Activated effector memory CD4-positive, alpha-beta T cell treated with anti-CD3 and anti-CD28 coated beads, Interleukin-2, amount 50 U/mL, for 16 hours (primary cell): ENCODE measurements around the gene AUH.

Experiments
- DNase-seq: peaks from one replicate; pipeline ENCODE4 v3.0.0-alpha.2; 2020

AUH gene

GRCh38 chr9:91285729-91286353, 75.9 kb downstream of the AUH start:
- no peak for DNase-seq

- DNase-seq = no peak
These were observed 79.4 kb downstream of the AUH start for GRCh38 chr9:91282292-91282691.

- no peak for DNase-seq
These were observed 82.2 kb downstream of the AUH start for GRCh38 chr9:91279296-91280204.

GRCh38 chr9:91276513-91276912, 85.2 kb downstream of the AUH start:
- DNase-seq = no peak

- no peak for DNase-seq
These were observed 86.1 kb downstream of the AUH start for GRCh38 chr9:91275655-91276054.

GRCh38 chr9:91274949-91275492, 86.7 kb downstream of the AUH start:
- DNase-seq = no peak

- DNase-seq = no peak
These were observed 87.7 kb downstream of the AUH start for GRCh38 chr9:91273853-91274552.

- DNase-seq = no peak
These were observed 90.6 kb downstream of the AUH start for GRCh38 chr9:91271156-91271555.

GRCh38 chr9:91269907-91270491, 91.7 kb downstream of the AUH start:
- no peak for DNase-seq

- no peak for DNase-seq
These were observed 95.3 kb downstream of the AUH start for GRCh38 chr9:91266448-91266847.

- DNase-seq = no peak
These were observed 96.2 kb downstream of the AUH start for GRCh38 chr9:91265514-91265913.

- no peak for DNase-seq
These were observed 100.3 kb downstream of the AUH start for GRCh38 chr9:91261417-91261816.

- no peak for DNase-seq
These were observed 102.6 kb downstream of the AUH start for GRCh38 chr9:91259162-91259561.

- no peak for DNase-seq
These were observed 103.3 kb downstream of the AUH start for GRCh38 chr9:91258451-91258850.

- DNase-seq = no peak
These were observed 105.5 kb downstream of the AUH start for GRCh38 chr9:91256235-91256634.

- DNase-seq = no peak
These were observed 106.4 kb downstream of the AUH start for GRCh38 chr9:91255327-91255726.

GRCh38 chr9:91253488-91253887, 108.2 kb downstream of the AUH start:
- no peak for DNase-seq

GRCh38 chr9:91248707-91249106, 113.0 kb downstream of the AUH start:
- DNase-seq = no peak

GRCh38 chr9:91247278-91247677, 114.4 kb downstream of the AUH start:
- DNase-seq = no peak

GRCh38 chr9:91246846-91247245, 114.9 kb downstream of the AUH start:
- DNase-seq = no peak

GRCh38 chr9:91245431-91246313, 116.0 kb downstream of the AUH start:
- DNase-seq = no peak

- DNase-seq = no peak
These were observed 118.7 kb downstream of the AUH start for GRCh38 chr9:91243029-91243428.
